Measurements from ENCODE around the gene ABCA6.

DNA sequence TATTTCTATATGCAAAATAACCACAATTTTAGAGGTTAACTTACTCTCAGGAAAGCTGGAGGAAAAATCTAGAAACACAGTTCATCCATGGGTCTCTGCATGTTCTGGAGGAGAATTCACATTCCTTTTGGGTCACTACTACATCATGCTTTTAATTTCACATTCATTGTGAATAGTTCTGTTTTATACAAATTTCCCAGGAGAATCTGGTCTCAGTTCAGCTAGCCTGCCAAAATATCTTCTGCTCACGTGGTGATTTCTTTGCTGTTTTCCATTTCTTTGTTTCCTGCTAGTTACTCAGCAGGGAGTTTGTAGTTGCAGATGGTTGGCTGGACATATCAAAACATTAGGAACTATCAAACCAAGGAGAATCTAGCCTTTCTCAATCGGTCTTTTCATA, 80.9 kb downstream of the ABCA6 start, which contains the start of gene ABCA9:
- TF ChIP-seq, protein P1, sequence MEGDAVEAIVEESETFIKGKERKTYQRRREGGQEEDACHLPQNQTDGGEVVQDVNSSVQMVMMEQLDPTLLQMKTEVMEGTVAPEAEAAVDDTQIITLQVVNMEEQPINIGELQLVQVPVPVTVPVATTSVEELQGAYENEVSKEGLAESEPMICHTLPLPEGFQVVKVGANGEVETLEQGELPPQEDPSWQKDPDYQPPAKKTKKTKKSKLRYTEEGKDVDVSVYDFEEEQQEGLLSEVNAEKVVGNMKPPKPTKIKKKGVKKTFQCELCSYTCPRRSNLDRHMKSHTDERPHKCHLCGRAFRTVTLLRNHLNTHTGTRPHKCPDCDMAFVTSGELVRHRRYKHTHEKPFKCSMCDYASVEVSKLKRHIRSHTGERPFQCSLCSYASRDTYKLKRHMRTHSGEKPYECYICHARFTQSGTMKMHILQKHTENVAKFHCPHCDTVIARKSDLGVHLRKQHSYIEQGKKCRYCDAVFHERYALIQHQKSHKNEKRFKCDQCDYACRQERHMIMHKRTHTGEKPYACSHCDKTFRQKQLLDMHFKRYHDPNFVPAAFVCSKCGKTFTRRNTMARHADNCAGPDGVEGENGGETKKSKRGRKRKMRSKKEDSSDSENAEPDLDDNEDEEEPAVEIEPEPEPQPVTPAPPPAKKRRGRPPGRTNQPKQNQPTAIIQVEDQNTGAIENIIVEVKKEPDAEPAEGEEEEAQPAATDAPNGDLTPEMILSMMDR (IDR thresholded peaks at IDR 0.05; ENCODE audit: poor library complexity) = no peak
- TF ChIP-seq EZH2phosphoT487 (IDR thresholded peaks at IDR 0.05; ENCODE audit: low read depth, severe bottlenecking, unreplicated experiment) (no peak), EZH2 (IDR thresholded peaks at IDR 0.05; ENCODE audit: borderline replicate concordance) (no peak)
